Non-pigmented ciliary epithelial cell (primary cell): ENCODE measurements around the gene DDX3X.
"Not testable (repeated sequence)": the region's sequence is repeated elsewhere in the genome, so short reads cannot be mapped to it uniquely, and the experiment has no call there.

Experiments
- DNase-seq: peaks from one replicate; pipeline ENCODE4 v3.0.0-alpha.2; 2010; ENCODE audit warnings: low read depth

DDX3X gene

DNA sequence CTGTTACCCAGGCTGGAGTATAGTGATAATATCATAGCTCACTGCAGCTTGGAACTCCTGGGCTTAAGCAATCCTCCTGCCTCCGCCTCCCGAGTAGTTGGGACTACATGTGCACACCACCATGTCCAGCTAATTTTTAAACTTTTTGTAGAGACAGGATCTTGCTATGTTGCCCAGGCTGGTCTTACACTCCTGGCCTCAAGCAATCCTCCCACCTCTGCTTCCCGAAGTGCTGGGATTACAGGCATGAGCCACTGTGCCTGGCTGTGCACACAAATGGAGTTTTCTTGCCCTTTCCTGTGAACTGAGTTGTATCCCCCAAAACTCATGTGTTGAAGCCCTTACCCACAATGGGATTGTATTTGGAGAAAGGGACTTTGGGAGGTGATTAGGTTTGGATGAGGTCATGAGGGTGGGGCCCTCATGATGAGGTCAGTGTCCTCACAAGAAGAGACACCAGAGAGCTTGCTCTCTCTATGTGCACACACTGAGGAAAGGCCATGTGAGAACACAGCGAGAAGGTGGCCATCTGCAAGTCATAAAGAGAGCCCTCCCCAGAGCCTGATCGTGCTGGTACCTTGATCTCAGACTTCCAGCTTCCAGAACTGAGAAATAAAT is 40.1 kb downstream of the DDX3X start:
- no peak for DNase-seq

DNA sequence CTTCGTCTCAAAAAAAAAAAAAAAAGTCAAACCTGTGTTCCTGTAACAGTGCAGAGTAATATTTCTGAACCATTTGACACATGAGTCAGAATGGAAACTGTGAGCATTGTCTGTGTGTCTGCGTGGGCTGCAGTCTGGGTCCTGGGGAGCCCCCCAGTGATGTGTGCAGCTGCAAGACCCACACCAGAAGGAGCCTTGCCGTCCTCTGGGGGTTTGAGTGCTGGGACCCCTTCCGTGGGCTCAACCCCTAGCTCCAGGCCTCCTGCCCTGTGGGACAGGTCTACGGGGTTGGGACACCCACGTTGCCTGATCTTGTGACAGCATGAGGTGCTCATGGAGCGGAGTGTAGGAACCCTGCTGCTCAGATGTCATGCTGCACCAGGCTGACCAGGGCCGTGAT is 43.7 kb downstream of the DDX3X start:
- DNase-seq, result no peak

DNA sequence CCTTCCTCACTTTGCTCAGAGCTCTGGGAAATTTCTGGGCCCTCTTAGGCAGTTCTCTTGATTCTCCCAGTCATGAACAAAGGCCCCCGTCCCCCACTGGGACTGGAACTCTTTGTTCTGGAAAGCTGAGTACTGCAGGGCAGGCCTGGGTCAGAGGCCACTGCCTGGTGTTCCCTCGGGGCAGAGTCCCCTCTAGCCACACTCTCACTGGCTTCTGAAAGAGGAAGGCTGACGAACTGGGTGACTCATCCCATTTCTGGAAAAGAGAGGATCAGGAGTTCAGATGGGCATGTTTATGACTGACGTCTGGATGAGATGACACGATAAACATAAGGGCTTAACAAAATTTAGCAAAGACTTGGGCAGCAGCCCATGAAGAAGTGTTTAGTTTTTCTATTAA is 47.7 kb downstream of the DDX3X start:
- peak; percentile 27 for DNase-seq

DNA sequence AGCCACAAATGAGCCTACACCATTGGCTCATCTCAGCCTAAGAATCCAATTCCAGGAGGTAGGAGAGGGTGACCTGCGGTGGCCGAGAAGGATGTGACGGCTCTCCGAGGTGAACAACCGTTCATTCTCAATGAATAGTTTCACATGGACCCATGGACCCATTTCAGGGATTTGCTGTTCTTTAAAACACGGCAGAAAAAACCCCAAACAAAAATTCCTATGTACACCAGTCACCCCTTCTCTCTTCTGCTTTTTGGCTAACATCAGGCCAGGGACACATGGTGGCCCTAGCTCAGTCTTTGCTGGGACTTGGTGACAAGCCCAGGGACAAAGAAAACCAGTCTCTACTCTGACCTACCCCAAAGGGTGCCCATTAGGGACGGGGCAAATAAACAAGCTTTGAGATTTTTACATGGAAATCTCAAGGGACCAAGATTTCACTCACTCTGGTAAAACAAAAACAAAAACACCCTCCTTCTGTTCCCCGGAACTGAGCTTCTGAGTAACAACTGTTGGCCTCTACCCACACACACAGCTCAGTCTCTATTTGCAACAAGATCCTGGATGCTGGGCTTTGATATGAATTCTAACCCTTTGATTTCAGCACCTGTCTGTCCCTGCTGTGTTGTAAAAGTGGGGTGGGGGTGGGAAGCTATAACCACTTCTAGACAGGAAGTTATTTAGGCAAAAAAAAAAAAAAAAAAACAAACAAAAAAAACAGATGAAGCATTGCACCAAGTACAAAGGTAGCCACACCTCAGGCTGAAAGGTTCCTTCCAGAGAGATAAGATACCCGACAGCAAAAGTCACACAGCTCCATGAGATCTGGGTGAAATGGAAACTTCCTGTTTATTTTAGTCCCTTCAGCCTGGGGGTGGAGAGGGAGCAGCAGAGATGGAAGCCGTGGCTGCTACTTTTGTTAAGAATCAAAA is 49.0 kb downstream of the DDX3X start:
- no peak for DNase-seq

DNA sequence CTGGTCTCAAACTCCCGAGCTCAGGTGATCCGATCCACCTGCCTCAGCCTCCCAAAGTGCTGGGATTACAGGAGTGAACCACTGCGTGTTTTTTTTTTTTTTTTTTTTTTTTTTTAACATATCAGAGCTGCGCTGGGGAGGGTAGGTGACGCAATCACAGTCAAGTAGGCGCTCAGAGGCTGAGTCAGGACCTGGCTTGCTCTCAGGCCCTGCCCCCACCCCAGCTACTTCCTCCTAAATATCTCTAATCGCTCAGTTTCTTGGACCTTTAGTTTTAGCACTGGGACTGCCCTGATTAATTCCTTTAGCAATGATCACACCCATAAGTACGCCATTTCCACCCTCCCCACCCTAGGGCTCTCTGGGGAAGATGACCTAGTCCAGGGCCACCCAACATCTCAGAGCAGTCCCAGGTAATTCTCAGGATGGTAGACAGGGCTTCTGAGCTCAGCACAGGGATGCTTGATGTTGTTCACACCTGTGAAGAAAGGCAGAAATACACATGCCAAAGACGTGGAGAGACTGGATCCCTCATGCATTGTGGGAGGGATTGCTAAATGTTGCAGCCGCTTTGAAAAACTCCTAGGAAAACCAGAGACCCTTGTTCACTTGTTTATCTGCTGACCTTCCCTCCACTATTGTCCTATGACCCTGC is 50.2 kb downstream of the DDX3X start:
- peak; percentile 31 for DNase-seq

DNA sequence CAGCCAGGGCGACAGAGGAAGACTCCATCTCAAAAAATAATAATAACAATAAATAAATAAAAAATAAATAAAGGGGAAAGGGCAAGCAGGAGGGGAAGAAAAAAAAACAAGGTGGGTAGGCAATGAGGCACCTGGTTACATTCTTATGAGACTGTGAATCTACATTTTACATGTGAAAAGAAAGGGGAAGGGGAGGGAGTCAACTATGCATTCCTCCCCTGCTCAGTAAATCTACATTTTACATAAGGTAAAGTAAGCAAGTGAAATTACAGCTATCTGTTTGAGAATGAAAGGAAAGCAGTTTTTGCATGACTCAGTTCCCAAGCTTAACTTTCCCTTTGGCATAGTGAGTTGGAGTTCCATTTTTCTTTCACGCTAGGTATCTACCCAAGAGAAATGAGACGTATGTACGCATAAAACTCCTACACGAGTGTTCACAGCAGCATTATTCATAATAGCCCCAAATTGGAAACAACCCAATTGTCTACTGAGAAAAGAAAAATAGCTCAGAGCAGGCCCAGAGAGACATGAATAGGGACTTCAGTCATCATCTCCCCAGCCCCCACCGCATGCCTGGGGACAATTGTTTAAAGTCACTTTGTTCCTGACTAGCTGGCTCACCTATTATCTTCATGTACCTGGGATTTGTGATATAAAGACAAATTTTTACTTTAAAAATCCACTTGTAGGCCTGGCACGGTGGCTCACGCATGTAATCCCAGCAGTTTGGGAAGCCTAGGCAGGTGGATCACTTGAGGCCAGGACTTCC is 52.4 kb downstream of the DDX3X start:
- DNase-seq, result no peak

DNA sequence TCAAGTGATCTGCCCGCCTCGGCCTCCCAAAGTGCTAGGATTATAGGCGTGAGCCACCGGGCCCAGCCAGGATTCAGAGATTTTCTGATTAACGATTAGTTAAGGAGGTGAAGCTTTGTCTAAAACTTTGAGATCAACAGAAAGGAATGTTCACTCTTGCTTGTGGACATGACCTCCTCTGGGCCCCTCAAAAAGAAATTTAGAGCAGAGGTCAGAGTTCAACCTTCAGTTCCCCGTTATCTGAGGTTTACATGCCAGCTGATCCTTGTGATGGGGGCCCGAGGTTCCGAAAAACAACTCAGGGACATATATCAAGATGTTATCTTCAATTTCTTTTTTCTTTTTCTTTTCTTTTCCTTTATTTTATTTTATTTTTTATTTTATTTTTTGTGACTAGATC is 54.6 kb downstream of the DDX3X start:
- DNase-seq, result no peak

DNA sequence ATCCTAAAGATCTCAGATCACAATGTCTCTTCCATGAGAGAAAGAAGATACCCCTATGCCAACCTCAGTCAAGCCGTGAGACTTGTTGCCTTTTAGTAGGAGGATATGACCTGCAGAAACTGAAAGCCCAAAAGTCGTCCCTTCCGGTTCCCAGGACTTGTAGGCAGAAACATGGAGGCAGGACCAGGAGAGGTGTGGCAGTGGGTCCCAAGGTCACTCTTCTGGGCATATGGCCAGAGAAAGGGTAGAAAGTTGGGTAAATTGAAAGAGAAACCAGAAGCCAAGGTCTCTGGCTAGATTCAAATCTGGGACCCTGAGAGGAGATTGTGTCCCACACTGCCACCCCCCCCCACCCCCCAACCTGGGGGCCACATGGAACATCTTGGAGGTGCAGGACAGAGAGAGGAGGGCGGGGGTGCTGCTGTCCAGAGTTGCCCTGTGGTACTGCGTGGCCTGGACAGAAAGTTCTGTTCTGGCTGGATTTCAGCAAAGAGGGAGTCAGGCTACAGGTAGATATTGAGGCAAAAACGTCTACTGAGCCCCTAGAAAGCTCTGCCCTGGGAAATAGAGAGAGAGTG is 55.4 kb downstream of the DDX3X start:
- DNase-seq, result no peak

DNA sequence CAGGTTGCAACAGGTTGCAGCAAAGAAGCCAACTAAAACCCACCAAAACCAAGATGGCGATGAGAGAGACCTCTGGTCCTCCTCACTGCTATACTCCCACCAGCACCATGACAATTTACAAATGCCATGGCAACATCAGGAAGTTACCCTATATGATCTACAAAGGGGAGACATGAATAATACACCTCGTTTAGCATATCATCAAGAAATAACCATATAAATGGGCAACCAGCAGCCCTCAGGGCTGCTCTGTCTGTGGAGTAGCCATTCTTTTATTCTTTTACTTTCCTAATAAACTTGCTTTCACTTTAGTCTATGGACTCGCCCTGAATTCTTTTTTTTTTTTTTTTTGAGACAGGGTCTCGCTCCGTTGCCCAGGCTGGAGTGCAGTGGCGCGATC is 56.6 kb downstream of the DDX3X start:
- DNase-seq, result not testable (repeated sequence)

DNA sequence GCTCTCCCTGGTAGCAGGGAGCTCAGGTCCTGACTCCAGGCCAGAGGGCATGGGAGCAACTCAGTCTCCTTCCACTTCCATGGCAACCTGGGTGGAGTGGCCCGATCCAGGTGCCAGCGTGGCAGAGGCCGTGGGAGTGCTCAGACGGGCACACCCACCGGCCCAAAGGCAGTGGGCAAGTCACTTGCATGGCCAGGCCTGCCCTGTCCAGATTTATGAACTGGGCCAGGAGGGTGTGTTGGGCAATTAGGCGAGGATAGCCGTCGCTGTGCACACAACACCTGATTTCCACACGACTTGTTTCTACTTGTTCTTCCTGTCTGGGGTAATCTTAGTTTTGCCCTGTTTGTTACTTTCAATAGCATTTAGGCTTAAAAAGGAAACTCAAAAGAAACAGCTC is 57.6 kb downstream of the DDX3X start:
- DNase-seq, result no peak

DNA sequence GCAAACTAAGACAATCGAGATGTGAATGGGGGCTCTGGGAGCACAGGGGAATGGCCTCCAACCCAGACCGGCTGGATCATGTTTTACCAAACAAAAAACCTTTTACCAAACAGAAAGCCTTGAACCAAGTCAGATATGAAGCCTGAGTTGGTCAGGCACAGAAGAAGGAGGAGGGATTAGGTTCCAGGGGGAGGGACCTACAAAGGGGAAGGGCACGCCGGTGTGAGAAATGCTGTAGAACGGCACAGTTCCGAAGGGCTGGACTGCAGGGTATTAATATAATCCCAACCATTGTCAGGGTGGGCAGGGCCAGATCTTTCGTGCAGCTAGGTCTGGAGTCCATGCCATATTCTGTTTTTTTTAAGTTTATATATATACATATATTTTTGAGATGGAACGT is 60.3 kb downstream of the DDX3X start:
- no peak for DNase-seq

DNA sequence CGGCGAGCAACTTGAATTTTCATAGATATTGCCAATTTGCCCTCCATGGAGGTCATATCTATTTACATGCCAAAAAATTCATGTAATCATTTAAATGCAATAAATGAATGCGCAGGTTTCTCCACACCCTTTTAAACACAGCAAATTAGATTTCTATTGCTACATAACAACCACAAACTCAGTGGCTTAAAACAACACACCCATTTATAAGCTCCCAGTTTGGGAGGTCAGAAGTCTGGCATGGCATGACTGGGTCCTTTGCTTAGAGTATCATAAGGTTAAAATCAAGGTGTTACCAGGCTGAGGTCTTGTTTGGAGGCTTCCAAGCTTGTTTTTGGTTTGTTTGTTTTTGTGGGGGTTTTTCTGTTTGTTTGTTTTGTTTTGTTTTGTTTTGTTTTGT is 63.3 kb downstream of the DDX3X start:
- no peak for DNase-seq

DNA sequence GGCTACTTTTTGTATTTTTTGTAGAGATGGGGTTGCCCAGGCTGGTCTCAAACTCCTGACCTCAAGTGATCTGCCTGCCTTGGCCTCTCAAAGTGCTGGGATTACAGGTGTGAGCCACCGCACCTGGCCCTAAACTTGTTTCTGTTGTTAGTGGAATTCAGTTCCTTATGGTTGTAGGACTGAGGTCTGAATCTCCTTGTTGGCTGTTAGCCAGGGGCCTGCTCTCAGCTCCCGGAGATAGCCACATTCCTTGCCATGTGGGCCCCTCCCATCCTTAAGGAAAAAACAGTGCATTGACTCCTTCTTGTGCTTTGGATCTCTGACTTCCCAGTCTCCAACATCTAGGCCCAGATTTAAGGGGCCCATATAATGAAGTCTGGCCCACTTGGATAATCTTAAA is 63.8 kb downstream of the DDX3X start:
- no peak for DNase-seq

DNA sequence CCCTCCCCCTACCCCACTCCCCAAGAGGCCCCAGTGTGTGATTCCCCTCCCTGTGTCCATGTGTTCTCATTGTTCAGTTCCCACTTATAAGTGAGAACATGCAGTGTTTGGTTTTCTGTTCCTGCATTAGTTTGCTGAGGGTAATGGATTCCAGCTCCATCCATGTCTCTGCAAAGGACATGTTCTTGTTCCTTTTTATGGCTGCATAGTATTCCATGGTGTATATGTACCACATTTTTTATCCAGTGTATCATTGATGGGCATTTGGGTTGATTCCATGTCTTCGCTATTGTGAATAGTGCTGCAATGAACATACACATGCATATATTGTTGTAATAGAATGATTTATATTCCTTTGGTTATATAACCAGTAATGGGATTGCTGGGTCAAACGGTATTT is 68.6 kb downstream of the DDX3X start:
- not testable (repeated sequence) for DNase-seq

DNA sequence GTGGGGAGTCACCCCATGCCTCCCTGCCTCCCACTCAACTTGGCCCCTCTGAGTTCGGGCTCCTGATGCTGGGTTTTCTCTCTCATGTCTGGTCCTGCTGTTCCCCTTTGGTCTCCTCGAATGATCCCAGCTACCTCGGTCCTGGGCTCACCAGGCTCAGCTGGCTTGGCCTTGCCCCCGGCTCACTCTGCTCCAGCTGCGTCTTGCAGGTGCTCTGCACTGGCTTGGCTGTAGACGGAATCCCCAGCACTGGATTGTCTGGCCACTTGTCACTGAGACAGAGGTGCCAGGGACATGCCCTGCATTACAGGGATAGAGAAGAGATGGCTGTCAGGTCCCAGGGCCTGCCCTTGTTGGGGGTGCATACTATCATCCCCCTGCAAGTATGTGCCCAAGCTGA is 71.6 kb downstream of the DDX3X start:
- DNase-seq, result no peak

DNA sequence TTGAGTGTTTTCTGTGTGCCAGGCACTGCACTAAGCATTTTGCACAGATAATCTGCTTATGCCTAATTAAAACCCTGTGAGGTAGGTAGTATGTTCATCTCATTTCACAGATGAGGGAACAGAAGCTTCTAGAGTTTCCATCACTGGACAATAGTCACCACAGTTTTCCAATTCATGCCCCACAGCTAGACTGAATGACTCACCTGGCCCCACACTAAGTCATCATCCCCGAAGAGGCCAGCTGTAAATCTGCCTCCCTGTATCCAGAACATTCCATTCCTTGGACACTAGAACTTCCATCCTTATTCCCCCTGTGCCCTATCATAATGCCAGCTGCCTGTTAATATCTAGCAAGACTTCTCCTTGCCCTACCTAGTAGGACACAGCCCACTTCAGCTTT is 72.2 kb downstream of the DDX3X start:
- no peak for DNase-seq

DNA sequence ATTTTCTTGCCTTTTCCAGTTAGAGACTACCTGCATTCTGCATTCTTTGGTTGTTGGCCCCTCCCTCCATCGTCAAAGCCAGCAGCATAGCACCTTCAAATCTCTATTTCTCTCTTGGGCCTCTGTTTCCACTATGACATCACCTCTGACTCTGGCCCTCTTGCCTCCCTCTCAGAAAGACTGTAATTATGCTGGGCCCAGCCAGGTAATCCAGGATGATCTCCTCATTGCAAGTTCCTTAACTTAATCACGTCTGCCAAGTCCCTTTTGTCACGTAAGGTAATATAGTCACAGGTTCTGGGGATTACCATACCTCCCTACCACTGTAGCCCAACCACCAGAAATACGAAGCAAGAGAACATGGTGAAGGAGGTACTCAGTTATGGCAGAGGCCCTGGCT is 73.9 kb downstream of the DDX3X start:
- no peak for DNase-seq

DNA sequence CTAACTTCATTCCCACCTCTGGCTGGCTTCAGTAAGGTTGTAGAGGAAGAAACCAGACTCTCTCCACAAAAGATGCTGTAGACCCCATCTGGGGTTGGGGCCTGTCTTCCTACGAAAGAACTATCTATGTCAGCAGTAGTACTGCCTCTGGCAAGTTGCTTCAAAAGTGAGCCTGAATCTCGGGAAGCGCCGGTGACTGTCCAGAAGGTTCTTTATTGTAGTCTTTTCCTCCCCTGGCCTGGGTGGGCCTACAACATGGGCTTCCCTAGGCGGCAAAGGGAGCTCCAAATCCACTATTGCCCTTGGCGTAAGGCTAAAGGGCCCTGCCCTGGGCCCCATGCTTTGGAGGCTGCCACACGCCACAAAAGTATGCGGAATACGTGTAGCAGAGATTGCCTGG is 74.6 kb downstream of the DDX3X start:
- no peak for DNase-seq

DNA sequence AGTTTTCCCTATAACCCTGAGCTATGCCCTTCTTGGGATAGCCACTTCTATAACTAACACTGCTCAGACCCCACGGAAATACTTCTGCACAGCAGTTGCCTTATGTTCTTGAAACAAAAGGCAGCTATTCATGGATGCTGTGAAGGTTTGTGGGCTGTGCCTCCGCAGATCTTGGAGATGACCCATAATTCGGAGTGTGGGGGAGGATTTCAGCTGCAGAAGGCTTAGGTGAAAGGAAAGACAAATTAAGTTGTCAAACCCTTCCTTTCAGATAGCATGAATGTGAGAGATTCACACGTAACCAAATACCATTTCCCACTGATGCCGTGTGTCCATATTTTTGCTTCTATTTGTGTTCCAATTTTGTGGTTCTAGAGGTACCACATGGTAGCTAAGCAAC is 75.0 kb downstream of the DDX3X start:
- DNase-seq, result no peak

DNA sequence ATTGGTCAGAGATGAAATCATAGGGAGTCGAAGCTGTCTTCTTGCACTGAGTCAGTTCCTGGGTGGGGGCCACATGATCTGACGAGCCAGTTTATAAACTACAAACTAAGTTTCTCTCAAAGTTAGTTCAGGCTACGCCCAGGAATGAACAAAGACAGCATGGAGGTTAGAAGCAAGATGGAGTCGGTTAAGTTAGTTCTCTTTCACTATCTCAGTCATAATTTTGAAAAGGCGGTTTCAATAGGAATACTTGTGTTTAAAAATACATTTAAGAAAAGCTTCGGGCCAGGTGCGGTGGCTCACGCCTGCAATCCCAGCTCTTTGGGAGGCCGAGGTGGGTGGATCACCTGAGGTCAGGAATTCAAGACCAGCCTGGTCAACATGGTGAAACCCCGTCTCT is 77.3 kb downstream of the DDX3X start:
- not testable (repeated sequence) for DNase-seq

DNA sequence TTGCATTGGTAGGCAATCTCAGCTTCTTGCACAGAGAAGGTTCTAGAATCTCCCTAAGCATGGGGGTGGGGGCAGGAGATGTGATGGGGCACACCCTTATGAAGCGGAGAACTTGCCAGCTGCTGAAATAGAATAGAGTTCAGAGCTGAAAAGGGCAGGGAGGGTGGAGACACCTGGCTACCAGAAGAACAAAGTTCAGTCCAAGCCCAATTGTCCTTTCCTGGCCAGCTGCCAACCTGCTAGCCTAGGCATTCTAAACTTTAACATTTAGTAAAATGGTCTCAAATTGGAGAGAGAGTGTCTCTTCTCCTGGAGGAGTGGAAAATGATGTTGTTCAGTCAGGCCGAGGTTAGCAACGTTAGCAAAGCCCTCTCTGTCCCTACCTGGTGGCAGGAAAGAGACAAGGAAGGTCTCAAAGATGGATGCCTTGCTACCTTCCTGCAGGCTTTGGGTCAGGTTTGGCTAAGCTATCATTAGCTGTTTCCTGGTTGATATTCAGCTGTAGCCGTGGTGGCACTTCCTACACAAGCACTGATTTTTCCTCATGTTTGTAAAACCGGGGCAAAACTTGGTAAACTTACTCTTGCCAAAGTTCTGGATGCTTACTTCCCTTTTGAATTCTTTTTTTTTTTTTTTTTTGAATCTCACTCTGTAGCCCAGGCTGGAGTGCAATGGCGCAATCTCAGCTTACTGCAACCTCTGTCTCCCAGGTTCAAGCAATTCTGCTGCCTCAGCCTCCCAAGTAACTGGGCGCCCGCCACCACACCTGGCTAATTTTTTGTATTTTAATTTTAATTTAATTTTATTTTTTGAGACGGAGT is 78.5 kb downstream of the DDX3X start:
- DNase-seq, result no peak
